GM19351 (cell line): ENCODE measurements around the gene TAF1.
A peak's percentile ranks its signal among the peaks of the same experiment; 100 is the strongest.
"Not testable (repeated sequence)": the region's sequence is repeated elsewhere in the genome, so short reads cannot be mapped to it uniquely, and the experiment has no call there.

Experiments
- ATAC-seq: cut with Tn5 transposase; IDR thresholded peaks from one replicate; pipeline ENCODE4 v1.9.1; 2021; ENCODE audit warnings: mild to moderate bottlenecking, moderate library complexity; ENCODE audit not compliant: unreplicated experiment

Gene TAF1

DNA sequence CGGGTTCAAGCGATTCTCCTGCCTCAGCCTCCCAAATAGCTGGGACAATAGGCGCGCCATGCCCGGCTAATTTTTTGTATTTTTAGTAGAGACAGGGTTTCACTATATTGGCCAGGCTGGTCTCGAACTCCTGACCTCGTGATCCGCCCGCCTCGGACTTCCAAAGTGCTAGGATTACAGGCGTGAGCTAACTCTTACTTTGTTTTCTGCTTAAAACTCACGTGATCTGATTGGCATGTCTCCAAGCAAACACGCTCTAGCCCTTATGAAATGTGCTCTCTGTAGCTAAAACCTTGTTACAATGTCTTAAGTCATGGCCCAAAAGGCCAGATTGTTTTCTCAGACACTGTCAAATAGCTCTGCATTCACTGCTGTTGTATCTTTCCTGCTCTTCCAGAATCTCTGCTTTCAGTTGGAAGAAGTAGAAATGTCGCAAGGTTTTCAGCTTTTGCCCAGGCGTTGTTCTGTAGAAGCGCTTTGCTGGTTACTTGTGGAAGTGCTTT is 127.0 kb downstream of the TAF1 start:
- ATAC-seq: no peak

DNA sequence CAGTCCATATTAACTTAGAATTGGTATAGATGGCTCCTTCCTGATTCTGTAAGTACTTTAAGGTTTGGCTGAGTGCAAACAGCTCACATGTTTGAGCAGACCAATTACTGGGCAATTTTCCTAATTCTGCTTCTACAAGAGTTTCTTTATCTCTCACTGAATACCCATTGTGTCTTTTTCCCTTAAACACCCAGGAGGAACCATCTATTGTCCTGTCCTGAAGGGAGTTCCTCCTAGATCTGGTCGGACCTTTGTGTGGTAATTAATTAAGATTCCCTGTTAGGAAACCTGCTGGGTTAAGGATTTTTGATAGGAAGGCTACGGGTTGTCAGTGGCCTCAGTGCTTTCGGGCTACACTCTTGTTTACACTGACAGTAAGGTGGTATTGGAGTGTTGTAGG is 129.8 kb downstream of the TAF1 start:
- not testable (repeated sequence) for ATAC-seq

DNA sequence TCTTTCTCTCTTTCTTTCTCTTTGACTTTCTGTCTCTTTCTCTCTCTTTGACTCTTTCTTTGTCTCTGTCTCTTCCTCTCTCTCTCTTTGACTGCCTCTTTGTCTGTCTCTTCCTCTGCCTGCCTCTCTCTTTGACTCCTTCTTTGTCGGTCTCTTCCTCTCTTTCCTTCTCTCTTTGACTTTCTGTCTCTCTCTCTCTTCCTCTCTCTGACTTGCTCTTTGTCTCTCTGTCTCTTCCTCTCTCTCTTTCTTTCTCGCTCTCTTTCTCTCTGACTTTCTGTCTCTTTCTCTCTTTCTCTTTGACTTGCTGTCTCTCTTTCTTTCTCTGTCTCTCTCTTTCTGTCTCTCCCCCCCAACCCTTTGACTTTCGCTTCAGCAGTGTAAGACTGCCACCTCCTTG is 130.3 kb downstream of the TAF1 start:
- no peak for ATAC-seq

DNA sequence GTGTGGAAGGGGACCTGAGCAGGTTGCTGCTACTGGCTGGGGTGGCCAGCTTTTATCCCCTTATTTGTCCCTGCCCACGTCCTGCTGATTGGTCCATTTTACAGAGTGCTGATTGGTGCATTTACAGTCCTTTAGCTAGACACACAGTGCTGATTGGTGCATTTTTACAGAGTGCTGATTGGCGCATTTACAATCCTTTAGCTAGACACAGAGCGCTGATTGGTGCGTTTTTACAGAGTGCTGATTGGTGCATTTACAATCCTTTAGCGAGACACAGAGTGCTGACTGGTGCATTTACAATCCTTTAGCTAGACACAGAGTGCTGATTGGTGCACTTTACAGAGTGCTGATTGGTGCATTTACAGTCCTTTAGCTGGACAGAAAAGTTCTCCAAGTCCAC is 135.9 kb downstream of the TAF1 start:
- ATAC-seq: not testable (repeated sequence)

DNA sequence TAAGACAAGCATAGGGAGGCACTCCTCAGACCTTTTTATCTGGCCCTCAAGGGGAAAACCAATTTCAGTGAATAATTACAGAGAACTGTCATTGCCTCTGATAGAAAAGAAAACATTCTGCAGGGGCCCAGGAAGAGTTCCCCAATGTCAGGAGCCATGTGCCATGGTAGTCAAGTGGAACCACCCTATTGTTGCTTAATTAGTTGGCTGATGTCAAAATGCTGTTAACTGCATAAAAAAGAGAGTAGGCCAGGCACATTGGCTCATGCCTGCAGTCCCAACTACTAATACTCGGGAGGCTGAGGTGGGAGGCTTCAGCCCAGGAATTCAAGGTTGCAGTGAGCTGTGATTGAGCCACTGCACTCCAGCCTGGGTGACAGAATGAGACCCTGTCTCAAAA is 138.2 kb downstream of the TAF1 start:
- ATAC-seq: no peak

DNA sequence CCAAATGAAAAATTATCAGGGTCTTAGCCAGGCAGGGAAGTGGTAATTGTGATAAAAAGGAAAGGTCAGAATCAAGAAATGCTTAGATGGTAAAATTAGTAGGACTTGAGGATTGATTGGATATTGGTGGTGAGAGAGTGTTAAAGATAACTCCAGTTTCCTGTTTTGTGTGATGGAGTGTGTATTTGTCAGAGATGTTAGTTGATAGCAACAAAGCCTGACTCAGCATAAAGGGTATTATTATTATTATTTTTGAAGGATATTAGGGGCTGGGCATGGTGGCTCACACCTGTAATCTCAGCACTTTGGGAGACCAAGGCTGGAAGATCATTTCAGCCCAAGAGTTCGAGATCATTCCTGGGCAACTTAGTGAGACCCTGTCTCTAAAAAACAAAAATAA is 143.1 kb downstream of the TAF1 start:
- no peak for ATAC-seq

DNA sequence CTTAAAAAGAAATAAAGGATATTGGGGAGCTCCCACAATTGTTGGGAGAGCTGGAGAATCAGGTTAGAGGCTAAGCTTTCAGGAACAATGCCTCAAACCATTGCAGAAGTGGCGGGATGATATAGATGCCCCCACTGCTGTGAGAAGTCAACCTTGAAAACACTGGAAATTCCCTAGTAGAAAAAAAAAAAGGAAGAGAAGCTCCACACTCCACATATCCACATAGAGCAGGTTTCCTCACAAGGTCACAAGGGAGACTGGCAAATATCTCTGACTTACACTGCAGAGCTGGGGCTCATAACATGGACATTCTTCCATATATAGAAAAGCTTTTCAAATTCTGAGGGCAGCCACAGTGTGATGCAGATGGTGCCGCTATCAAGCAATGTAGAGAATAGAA is 144.0 kb downstream of the TAF1 start:
- no peak for ATAC-seq

DNA sequence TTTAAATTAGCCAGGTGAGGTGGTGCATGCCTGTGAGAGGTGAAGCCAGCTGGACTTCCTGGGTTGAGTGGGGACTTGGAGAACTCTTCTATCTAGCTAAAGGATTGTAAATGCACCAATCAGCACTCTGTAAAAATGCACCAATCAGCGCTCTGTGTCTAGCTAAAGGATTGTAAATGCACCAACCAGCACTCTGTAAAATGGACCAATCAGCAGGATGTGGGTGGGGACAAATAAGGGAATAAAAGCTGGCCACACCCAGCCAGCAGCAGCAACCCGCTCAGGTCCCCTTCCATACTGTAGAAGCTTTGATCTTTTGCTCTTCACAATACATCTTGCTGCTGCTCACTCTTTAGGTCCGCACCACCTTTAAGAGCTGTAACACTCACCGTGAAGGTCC is 147.6 kb downstream of the TAF1 start:
- ATAC-seq: not testable (repeated sequence)

DNA sequence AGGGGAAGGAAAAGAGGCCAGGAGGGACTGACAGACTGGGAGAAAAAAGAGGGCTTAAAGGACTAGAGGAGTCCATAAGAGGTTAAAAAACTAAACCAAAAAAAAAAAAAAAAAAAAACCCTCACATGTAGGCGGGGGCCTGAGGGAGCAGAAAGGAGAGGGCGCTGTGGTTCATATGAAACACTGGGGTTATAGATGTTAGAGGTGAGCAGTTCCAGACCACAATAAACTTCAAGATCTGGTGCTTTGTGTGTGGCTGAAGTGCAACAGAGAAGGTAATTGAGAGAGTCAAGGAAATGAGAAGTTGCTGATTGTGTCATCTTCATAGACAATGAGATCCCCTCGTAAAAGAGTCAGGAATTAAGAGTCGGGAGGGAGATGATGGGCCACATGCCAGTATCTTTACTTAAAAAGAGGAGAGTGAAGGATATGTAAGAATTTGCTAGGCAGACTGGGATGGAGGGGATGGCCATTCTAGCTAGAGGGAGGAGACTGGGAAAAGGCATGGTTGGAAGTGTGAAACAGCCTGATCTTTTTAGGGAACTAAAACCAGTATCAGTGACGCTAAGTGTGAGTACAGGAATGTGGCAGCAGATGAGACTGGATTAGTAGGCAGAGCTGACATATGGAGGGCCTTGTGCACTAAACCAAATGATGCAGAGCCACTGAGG is 148.3 kb downstream of the TAF1 start:
- peak; percentile 95 for ATAC-seq

DNA sequence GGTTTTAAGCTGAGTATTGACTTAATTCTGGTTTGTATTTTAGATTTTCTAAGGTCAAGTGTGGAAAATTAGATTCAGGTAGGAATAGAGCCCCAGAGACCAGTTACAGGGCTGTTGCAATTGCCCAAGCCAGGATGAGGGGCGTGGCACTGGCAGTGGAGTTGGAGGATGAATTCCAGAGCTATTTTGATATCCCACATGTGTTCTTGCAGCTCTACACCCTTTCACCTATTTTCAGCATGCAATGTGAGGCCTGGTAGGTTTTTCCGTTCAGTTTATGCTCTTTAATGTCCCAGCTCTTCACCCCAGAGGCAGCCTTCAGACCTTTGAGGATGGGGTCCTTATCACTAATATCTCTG is 148.9 kb downstream of the TAF1 start:
- no peak for ATAC-seq
